Stimulated activated CD4-positive, alpha-beta T cell treated with anti-CD3 and anti-CD28 coated beads, Interleukin-12 subunit alpha, Interleukin-12 subunit beta, amount 100 ng/mL, for 4 hours (primary cell): ENCODE results near the gene PCDHGA11.
"Not testable (repeated sequence)": the region's sequence is repeated elsewhere in the genome, so short reads cannot be mapped to it uniquely, and the experiment has no call there.

Experiments used
- DNase-seq: peaks from one replicate; pipeline ENCODE4 v3.0.0-alpha.2; 2020

The PCDHGA11 gene

DNA sequence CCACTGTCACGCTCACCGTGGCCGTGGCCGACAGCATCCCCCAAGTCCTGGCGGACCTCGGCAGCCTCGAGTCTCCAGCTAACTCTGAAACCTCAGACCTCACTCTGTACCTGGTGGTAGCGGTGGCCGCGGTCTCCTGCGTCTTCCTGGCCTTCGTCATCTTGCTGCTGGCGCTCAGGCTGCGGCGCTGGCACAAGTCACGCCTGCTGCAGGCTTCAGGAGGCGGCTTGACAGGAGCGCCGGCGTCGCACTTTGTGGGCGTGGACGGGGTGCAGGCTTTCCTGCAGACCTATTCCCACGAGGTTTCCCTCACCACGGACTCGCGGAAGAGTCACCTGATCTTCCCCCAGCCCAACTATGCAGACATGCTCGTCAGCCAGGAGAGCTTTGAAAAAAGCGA lies 11.9 kb downstream of the PCDHGA11 start:
- DNase-seq, result not testable (repeated sequence)

DNA sequence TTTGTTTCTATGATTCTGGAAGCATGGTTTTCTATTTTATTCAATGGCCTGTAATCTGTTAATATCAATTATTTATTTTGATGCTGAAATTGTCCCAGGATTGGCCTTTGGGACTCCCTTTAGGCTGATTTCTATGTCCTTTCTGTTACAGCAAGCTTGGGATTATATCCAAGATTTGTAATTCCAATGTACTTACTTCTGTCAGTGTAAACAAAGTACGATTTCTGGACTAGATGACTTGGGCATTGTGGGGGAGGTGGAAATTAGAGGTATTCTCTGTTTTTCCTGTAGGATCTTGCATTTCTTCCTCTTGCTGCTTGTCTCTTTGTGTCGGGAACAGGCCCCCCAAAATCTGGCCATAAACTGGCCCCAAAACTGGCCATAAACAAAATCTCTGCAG lies 13.2 kb downstream of the PCDHGA11 start:
- DNase-seq, result no peak

DNA sequence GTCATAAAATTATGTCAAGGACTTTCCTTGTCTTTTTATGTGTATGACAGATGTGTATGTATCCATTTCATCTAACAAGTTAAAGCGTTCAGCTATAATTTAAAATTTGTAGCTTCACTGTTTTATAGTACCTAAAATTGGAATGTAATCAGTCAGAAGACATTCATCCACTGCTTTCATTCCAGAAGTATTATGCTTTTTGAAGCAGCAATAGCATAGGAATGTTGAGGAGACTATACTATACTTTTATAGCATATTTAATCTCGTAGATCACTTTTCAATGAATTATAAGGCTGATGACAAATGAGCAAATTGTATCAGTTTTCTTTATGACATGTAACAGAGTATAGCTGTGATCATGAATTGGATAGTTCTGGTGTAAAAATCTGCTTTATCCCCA lies 16.4 kb downstream of the PCDHGA11 start:
- no peak for DNase-seq

DNA sequence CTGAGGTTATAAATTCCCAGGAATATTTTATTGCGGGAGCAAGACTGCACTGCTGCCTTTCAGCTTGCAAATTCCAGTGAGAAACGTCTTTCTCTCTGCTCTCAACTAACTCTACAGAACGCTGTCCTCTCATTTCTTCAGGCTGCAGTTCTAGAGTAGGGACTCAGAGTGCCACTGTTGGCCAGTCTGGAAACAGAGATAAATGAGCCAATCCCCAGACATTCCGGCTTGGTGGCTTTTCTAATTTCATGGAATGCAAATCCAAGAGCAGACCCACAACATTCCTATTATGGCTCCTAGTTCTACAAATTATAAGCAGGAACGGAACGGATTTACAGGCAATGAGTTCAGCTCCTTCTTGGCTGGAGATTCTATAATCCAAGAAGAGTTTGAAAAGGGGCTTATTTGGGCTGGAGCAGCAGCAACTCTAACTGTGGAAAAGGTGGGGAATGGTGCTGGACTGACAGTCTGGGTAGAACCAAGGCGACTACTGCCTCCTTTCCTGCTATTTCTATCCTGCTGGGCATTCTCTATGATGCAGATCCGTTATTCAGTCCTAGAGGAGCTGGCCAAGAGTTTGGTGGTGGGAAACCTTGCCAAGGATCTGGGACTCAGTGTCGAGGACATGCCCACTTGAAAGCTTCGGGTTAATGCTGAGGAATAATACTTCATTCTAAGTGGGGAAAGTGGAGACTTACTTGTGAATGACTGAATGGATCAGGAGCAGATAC lies 18.7 kb downstream of the PCDHGA11 start:
- DNase-seq, result no peak

DNA sequence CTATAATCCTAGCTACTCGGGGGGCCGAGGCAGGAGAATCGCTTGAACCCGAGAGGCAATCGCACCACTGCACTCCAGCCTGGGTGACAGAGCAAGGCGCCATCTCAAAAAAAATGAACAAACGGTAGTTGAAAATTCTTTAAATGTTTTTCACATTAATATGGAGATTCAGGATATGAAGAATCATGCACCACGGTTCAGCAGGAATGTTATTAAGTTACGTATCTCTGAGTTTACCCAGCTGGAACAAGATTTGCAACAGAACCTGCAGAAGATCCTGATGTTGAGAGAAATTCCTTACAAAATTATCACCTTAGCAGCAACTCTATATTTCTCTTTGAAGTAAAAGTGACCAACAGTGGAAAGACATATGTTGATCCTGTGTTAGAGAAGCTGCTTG lies 19.5 kb downstream of the PCDHGA11 start:
- DNase-seq, result no peak

DNA sequence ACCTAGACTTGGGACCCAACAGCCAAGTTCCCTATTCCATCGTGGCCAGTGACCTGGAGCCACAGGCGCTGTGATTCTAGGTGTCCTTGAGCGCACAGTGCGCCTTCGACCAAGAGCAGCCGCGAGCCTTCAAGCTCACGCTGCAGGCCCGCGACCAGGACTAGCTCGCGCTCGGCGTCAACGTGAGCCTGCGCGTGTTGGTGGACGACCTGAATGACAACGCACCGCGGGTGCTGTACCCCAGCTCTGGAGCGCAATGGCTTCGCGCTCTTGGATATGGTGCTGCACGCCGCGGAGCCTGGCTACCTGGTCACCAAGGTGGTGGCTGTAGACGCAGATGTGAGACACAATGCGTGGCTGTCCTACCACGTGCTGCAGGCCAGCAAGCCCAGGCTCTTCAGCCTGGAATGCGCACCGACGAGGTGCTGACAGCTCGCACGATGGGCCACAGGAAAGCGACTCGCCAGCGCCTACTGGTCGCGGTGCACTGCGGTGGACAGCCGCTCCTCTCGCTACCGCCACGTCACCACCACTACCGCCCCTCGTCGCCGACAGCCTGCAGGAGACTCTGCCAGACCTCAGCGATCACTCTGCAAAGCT lies 20.8 kb downstream of the PCDHGA11 start:
- no peak for DNase-seq

DNA sequence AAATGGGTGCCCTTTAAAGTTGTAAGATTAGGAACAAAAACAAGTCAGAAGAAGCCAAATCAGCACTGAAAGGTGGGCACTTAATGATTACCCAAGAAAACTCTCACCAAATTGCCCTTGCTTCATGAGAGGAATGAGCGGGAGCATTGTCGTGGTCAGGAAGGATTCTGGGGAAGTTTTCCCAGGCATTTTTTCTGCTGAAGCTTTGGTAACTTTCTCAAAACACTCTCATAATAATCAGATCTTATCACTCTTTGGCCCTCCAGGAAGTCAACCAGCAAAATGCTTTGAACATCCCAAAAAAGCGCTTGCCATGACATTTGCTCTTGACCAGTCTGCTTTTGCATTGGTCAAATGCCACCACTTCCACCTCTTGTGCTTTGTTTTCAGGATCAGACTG lies 44.5 kb downstream of the PCDHGA11 start:
- DNase-seq, result no peak
